OCI-LY7 (cell line): Measurements from ENCODE around the gene MAP4K5. TPM values are rescaled to one million over a fixed set of nuclear protein-coding genes. Genes with fewer than 3 reads are reported as not detected.

Experiments
- BruUV-seq: library from RNA; stranded (reverse); fragments of 400-500 nt; replicated peaks from 2 replicates; lab custom pipeline; 2021; lab: Mats Ljungman, UMichigan
- CTCF ChIA-PET: fragments of 300-600 bp; sonication (Branson Sonifier 250); formaldehyde crosslinking; loops from one replicate; lab custom pipeline; 2022; ENCODE audit warnings: antibody characterized with exemption; ENCODE audit not compliant: unreplicated experiment; lab: Charles Lee
- POLR2A ChIA-PET: fragments of 300-600 bp; sonication (Branson Sonifier 250); formaldehyde crosslinking; loops from one replicate; lab custom pipeline; 2022; ENCODE audit warnings: antibody characterized with exemption; lab: Charles Lee
- DNase-seq: peaks from one replicate; pipeline ENCODE4 v3.0.0-alpha.2; 2015; ENCODE audit warnings: low spot score
- H2AFZ ChIP-seq: fragments of 200-600 bp; sonication (generic), shearing (Covaris generic); 2 replicates; pipeline ENCODE4 v1.6.1; 2014; ENCODE audit warnings: mild to moderate bottlenecking, antibody characterized with exemption, low read length, moderate library complexity
- H3K27ac ChIP-seq: fragments of 200-600 bp; sonication (generic); 2 replicates; pipeline ENCODE4 v1.5.1; 2014; ENCODE audit warnings: mixed run types, low read depth, mild to moderate bottlenecking, moderate library complexity, low read length, inconsistent platforms; ENCODE audit not compliant: poor library complexity, severe bottlenecking
- H3K36me3 ChIP-seq: fragments of 200-600 bp; sonication (generic); 2 replicates; pipeline ENCODE4 v1.6.1; 2014; ENCODE audit warnings: mild to moderate bottlenecking, antibody characterized with exemption, low read length, moderate library complexity, mixed read lengths; ENCODE audit not compliant: insufficient read depth
- H3K4me1 ChIP-seq: fragments of 200-600 bp; sonication (generic); 2 replicates; pipeline ENCODE4 v1.5.1; 2014; ENCODE audit warnings: mild to moderate bottlenecking, low read length; ENCODE audit not compliant: insufficient read depth, poor library complexity, severe bottlenecking
- H3K4me2 ChIP-seq: fragments of 200-600 bp; sonication (generic); 2 replicates; pipeline ENCODE4 v1.6.1; 2014; ENCODE audit warnings: mild to moderate bottlenecking, low read length
- H3K4me3 ChIP-seq: fragments of 200-600 bp; sonication (generic); 2 replicates; pipeline ENCODE4 v1.5.1; 2014; ENCODE audit warnings: mild to moderate bottlenecking, low read depth, low read length; ENCODE audit not compliant: poor library complexity, severe bottlenecking
- H3K79me2 ChIP-seq: fragments of 200-600 bp; sonication (generic); 2 replicates; pipeline ENCODE4 v1.6.1; 2016; ENCODE audit warnings: low read depth, mild to moderate bottlenecking, low read length, moderate library complexity, mixed read lengths; ENCODE audit not compliant: insufficient read depth
- H3K9me2 ChIP-seq: fragments of 200-600 bp; sonication (generic); 2 replicates; pipeline ENCODE4 v1.6.1; 2016; ENCODE audit warnings: mild to moderate bottlenecking, low read length, mixed read lengths; ENCODE audit not compliant: insufficient read depth
- H3K9me3 ChIP-seq: fragments of 200-600 bp; sonication (generic); 2 replicates; pipeline ENCODE4 v1.6.1; 2014; ENCODE audit warnings: mild to moderate bottlenecking, mixed run types, low read length, mixed read lengths
- H4K20me1 ChIP-seq: fragments of 200-600 bp; sonication (generic); 2 replicates; pipeline ENCODE4 v1.6.1; 2014; ENCODE audit warnings: mild to moderate bottlenecking, antibody characterized with exemption, low read length, moderate library complexity, mixed read lengths; ENCODE audit not compliant: insufficient read depth
- EZH2phosphoT487 ChIP-seq: fragments of 200-600 bp; sonication (generic); IDR thresholded peaks from 2 replicates; pipeline ENCODE4 v1.6.1; 2018; ENCODE audit warnings: low read depth, borderline replicate concordance, mild to moderate bottlenecking, mixed run types, antibody characterized with exemption, low read length, moderate library complexity, mixed read lengths
- intact Hi-C: fragments of 100-400 bp; cut with micrococcal nuclease; formaldehyde crosslinking; loops from one replicate; pipeline ENCODE4 v1.10.0; 2022; ENCODE audit not compliant: unreplicated experiment
- total RNA-seq, 2 experiments: library from RNA; depleted of rRNA in 1 of 2; stranded (reverse); fragments of >200 nt in 1 of 2; shearing (Covaris generic) in 1 of 2; gene quantifications; 2 replicates each; pipeline ENCODE4 v1.2.3, GENCODE V29; 2014 to 2022
- TF ChIP-seq, protein P1 (sequence below): fragments of 200-600 bp; sonication (generic); conservative IDR thresholded peaks from 2 replicates; pipeline ENCODE4 v1.5.1; 2014; ENCODE audit warnings: mild to moderate bottlenecking, antibody characterized with exemption, low read length, moderate library complexity, mixed read lengths

Gene MAP4K5
- total RNA-seq, 2 experiments from 2014 or later: 36.7 to 44.0 TPM

DNA sequence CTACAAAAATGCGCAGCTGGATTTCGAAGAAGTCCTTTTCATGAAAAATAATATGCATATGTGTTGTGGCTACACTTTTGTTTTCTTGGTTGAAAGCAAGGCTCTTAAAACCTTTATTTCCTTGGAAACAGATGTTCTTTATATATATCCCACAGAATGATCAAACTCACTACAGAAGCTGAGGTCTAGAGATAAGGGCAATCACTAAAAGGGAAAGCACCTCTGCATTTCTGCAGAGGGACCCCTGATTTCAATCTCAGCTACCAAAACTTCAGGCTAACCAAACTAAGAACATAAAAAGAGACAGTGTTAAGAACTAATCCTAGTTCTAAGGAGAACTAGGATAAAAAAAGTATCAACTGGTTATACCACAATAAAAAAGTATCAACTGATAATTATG lies 70.3 kb downstream of the MAP4K5 start:
- H3K9me2 ChIP-seq: no peaks in the 10 kb centered on the region
- CTCF ChIA-PET: no interaction called here
- intact Hi-C loops: no loop called here
- TF ChIP-seq EZH2phosphoT487: no peak
- TF ChIP-seq, protein P1, sequence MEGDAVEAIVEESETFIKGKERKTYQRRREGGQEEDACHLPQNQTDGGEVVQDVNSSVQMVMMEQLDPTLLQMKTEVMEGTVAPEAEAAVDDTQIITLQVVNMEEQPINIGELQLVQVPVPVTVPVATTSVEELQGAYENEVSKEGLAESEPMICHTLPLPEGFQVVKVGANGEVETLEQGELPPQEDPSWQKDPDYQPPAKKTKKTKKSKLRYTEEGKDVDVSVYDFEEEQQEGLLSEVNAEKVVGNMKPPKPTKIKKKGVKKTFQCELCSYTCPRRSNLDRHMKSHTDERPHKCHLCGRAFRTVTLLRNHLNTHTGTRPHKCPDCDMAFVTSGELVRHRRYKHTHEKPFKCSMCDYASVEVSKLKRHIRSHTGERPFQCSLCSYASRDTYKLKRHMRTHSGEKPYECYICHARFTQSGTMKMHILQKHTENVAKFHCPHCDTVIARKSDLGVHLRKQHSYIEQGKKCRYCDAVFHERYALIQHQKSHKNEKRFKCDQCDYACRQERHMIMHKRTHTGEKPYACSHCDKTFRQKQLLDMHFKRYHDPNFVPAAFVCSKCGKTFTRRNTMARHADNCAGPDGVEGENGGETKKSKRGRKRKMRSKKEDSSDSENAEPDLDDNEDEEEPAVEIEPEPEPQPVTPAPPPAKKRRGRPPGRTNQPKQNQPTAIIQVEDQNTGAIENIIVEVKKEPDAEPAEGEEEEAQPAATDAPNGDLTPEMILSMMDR: no peak
- peaks cover 66% of the 10 kb centered on the region for H3K36me3 ChIP-seq
- BruUV-seq: no TSS peak
- POLR2A ChIA-PET: interaction anchor here (0.6 kb wide), 3 partner anchors 10 to 998 kb away, joined by 3 read pairs; no protein-coding TSS in a partner anchor
- H2AFZ ChIP-seq: no peak overlapping the region
- H3K4me1 ChIP-seq: no peaks in the 10 kb centered on the region
- H3K9me3 ChIP-seq: no peaks in the 10 kb centered on the region
- no peaks in the 10 kb centered on the region for H3K79me2 ChIP-seq
- no peak overlapping the region for H3K4me2 ChIP-seq
- no peak overlapping the region for H3K27ac ChIP-seq
- DNase-seq: no peak
- H3K4me3 ChIP-seq: no peak overlapping the region
- no peaks in the 10 kb centered on the region for H4K20me1 ChIP-seq

DNA sequence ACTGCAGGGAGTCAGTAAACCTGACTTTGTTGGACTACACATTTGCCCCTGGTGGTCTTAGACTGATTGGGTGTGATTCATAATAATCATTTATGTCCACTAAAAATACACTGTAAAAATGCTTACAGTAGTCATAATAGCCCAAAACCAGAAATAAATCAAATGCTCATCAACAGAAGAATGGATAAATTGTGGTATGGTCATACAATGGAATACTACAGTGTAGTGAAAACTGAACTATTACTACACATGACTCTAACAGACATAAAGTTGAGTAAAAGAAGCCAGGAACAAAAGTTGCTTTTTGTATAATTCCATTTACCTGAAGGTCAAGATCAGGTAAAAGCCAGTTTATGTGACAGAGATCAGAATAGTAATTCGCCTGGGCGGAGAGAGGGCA lies 78.5 kb downstream of the MAP4K5 start:
- BruUV-seq: no TSS peak

More for the DNA sequence above, 78.5 kb downstream of the MAP4K5 start:
- no peak for TF ChIP-seq EZH2phosphoT487
- TF ChIP-seq, protein P1: no peak
- no peaks in the 10 kb centered on the region for H3K4me1 ChIP-seq
- H3K4me3 ChIP-seq: no peak overlapping the region
- H3K79me2 ChIP-seq: no peaks in the 10 kb centered on the region
- H3K36me3 ChIP-seq: peaks cover 80% of the 10 kb centered on the region
- H3K9me3 ChIP-seq: peaks cover 7% of the 10 kb centered on the region; the same call in 1 of the 2 replicates
- H2AFZ ChIP-seq: no peak overlapping the region
- CTCF ChIA-PET: no interaction called here
- no peaks in the 10 kb centered on the region for H3K9me2 ChIP-seq
- no peak overlapping the region for H3K27ac ChIP-seq
- no peak for DNase-seq
- intact Hi-C loops: no loop called here
- POLR2A ChIA-PET: interaction anchor here (0.6 kb wide), 1 partner anchor 32 kb away, joined by 4 read pairs; no protein-coding TSS in a partner anchor
- no peaks in the 10 kb centered on the region for H4K20me1 ChIP-seq
- no peak overlapping the region for H3K4me2 ChIP-seq
